PFSK-1 (cell line): ENCODE measurements around the gene DENND6A.

Source experiments
- FOXP2 ChIP-seq: optimal IDR thresholded peaks from 2 replicates; pipeline ENCODE3; 2011; ENCODE audit warnings: borderline replicate concordance, control low read depth, inconsistent platforms; ENCODE audit not compliant: insufficient read depth; ENCODE audit errors: extremely low read length, extremely low read depth
- POLR2AphosphoS5 ChIP-seq: IDR thresholded peaks from 2 replicates; pipeline ENCODE4 v1.6.1; 2012; ENCODE audit warnings: low read depth, mild to moderate bottlenecking, control low read depth, low read length, moderate library complexity
- REST ChIP-seq, 2 experiments: IDR thresholded peaks; 2 replicates each; pipeline versions ENCODE4 v1.6.1 to v1.8.0; 2011 to 2012; ENCODE audit warnings: low read depth in 2 of 2, low read length in 2 of 2, control low read depth in 1 of 2, inconsistent platforms in 1 of 2, mild to moderate bottlenecking in 1 of 2, moderate library complexity in 1 of 2; ENCODE audit not compliant: insufficient read depth in 1 of 2
- SIN3A ChIP-seq: IDR thresholded peaks from 2 replicates; pipeline ENCODE4 v1.6.1; 2012; ENCODE audit warnings: mild to moderate bottlenecking, low read length, moderate library complexity, borderline replicate concordance; ENCODE audit not compliant: insufficient read depth
- TAF1 ChIP-seq: IDR thresholded peaks from 2 replicates; pipeline ENCODE4 v1.6.1; 2012; ENCODE audit warnings: low read length, control low read depth, borderline replicate concordance; ENCODE audit not compliant: insufficient read depth

DENND6A gene

GRCh38 chr3:57646723-57647122 lies 46.2 kb downstream of the DENND6A start:
- TF ChIP-seq TAF1 (no peak), SIN3A (no peak), REST (IDR thresholded peaks at IDR 0.05; ENCODE audit: insufficient read depth in 1 of 2, low read depth in 2 of 2, low read length in 2 of 2) (no peak), FOXP2 (no peak), POLR2AphosphoS5 (no peak)

- TF ChIP-seq SIN3A (no peak), FOXP2 (no peak), POLR2AphosphoS5 (no peak), REST (IDR thresholded peaks at IDR 0.05; ENCODE audit: insufficient read depth in 1 of 2, low read depth in 2 of 2, low read length in 2 of 2) (no peak), TAF1 (no peak)
These were observed 48.1 kb downstream of the DENND6A start for GRCh38 chr3:57644740-57645139.

- TF ChIP-seq TAF1 (no peak), FOXP2 (no peak), SIN3A (no peak), POLR2AphosphoS5 (no peak), REST (IDR thresholded peaks at IDR 0.05; ENCODE audit: insufficient read depth in 1 of 2, low read depth in 2 of 2, low read length in 2 of 2) (no peak)
These were observed 55.5 kb downstream of the DENND6A start for GRCh38 chr3:57637391-57637790.

- TF ChIP-seq REST (IDR thresholded peaks at IDR 0.05; ENCODE audit: insufficient read depth in 1 of 2, low read depth in 2 of 2, low read length in 2 of 2) = no peak
- TF ChIP-seq SIN3A = no peak
- no peak for TF ChIP-seq FOXP2
- TF ChIP-seq POLR2AphosphoS5 = no peak
- TF ChIP-seq TAF1 = no peak
These were observed 64.9 kb downstream of the DENND6A start for GRCh38 chr3:57627976-57628375.

GRCh38 chr3:57624801-57625200 lies 68.1 kb downstream of the DENND6A start:
- TF ChIP-seq TAF1 (no peak), FOXP2 (no peak), SIN3A (no peak), REST (IDR thresholded peaks at IDR 0.05; ENCODE audit: insufficient read depth in 1 of 2, low read depth in 2 of 2, low read length in 2 of 2) (no peak), POLR2AphosphoS5 (no peak)
